Measurements from ENCODE around the gene HS6ST2. TPM values are rescaled to one million over a fixed set of nuclear protein-coding genes. Genes with fewer than 3 reads are reported as not detected.

The HS6ST2 gene
- total RNA-seq, 4 donors from 2014 or later: 0.14 to 1.1 TPM; not detected in 2

DNA sequence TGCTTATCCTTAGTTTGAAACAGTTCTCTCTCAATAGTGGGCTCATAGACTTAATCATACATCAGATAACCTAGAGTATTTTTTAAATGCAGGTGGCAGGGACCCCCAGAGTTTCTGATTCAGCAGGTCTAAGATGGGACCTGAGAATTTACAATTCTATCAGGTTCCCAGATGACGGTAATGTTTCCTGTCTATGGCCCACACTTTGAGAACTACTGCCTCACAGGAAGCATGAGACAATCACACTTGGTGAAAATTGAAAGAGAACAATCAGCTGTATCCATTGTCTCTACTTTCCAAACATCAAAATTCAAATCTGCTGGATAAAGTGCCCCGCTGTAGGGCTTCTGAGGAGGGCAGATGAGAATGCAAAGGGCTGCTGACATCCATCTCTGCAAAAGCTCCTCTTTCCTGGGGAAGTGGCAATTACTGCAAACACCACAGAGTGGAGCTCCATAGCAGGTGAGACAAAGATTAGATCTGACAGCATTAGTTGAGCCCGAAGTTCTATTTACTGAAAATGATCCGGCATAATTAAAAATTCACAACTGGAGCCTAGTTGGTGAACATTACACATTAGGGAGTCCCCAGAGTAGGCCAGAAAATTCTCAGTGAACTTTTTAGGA, 281.8 kb downstream of the HS6ST2 start:
- 68% methylated on average over 4 of the region's 4 CpGs; no CpG with 5 or more reads in 1 of the 2 donors for WGBS, 2 donors (ENCODE audit: low coverage in 1 of 2)
- Histone ChIP-seq H3K36me3 (no peaks in the 10 kb centered on the region), H3K4me3 (no peak overlapping the region), H3K27me3 (no peaks in the 10 kb centered on the region), H3K9me3 (no peaks in the 10 kb centered on the region), H3K27ac (no peak overlapping the region), H3K4me1 (no peaks in the 10 kb centered on the region)
- in situ Hi-C loops (cut with MboI; ENCODE audit: low pct_ligation_motif_present in 1 of 4, low pct_unique_long_range_greater_than_20kb in 1 of 4, low sequenced_read_pairs in 3 of 4) (no loop called here), intact Hi-C loops (cut with DNase I; ENCODE audit: low total_unique reads) (no loop called here)
- no peak for TF ChIP-seq POLR2AphosphoS5 (IDR thresholded peaks at IDR 0.05)
- TF ChIP-seq, protein P1, sequence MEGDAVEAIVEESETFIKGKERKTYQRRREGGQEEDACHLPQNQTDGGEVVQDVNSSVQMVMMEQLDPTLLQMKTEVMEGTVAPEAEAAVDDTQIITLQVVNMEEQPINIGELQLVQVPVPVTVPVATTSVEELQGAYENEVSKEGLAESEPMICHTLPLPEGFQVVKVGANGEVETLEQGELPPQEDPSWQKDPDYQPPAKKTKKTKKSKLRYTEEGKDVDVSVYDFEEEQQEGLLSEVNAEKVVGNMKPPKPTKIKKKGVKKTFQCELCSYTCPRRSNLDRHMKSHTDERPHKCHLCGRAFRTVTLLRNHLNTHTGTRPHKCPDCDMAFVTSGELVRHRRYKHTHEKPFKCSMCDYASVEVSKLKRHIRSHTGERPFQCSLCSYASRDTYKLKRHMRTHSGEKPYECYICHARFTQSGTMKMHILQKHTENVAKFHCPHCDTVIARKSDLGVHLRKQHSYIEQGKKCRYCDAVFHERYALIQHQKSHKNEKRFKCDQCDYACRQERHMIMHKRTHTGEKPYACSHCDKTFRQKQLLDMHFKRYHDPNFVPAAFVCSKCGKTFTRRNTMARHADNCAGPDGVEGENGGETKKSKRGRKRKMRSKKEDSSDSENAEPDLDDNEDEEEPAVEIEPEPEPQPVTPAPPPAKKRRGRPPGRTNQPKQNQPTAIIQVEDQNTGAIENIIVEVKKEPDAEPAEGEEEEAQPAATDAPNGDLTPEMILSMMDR (IDR thresholded peaks at IDR 0.05): no peak
- no peak for DNase-seq

DNA sequence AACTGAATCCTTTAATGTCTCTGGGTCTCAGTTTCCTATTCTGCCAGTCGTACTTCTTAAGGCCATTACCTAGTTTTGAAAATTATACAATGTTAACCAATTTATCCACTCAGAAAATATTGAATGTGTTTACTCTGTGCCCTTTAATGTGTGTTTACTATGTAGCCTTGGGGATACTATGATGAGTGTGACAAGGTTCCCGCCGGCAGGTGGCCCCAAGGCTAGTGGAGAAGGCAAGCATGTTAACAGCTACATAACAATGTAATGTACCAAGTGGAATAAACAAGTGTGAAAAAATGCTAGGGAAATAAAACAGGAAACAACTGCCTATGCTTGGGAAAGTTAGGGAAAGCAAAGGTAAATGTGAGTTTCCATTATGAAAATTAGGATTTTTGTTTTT, 282.3 kb downstream of the HS6ST2 start:
- no peak for TF ChIP-seq POLR2A (IDR thresholded peaks at IDR 0.05)
- TF ChIP-seq POLR2AphosphoS5 (IDR thresholded peaks at IDR 0.05): no peak
- TF ChIP-seq, protein P1 (IDR thresholded peaks at IDR 0.05): no peak
- no peak for TF ChIP-seq EP300 (IDR thresholded peaks at IDR 0.05; ENCODE audit: low read depth)
- Histone ChIP-seq H3K4me1 (no peaks in the 10 kb centered on the region), H3K9me3 (no peaks in the 10 kb centered on the region), H3K36me3 (no peaks in the 10 kb centered on the region), H3K27ac (no peak overlapping the region), H3K4me3 (no peak overlapping the region), H3K27me3 (no peaks in the 10 kb centered on the region)
- WGBS, 2 donors (ENCODE audit: low coverage in 1 of 2): 64 to 72% methylated on average over 2 to 3 of the region's 3 CpGs
- DNase-seq: no peak
- intact Hi-C loops (cut with DNase I; ENCODE audit: low total_unique reads) (no loop called here), in situ Hi-C loops (cut with MboI; ENCODE audit: low pct_ligation_motif_present in 1 of 4, low pct_unique_long_range_greater_than_20kb in 1 of 4, low sequenced_read_pairs in 3 of 4) (no loop called here)

DNA sequence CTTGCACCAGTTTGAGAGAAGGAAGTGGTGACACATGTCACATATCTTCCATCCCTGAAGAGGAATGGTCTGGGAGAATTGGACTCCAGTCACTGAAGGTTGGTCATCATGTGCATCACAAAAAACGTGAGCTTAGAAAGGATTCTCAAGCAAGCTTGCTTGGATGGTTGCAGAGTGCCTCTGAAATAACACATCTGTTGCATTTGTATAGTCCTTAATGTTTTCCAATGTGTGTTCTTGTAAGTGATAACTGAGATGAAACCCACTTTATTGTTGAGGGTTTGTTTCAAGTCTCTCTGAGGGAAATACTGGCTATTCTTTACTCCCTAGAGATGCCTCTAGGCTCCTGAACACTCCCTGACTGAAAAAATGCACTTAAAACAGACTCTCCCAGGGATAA, 285.1 kb downstream of the HS6ST2 start:
- DNase-seq: no peak

DNA sequence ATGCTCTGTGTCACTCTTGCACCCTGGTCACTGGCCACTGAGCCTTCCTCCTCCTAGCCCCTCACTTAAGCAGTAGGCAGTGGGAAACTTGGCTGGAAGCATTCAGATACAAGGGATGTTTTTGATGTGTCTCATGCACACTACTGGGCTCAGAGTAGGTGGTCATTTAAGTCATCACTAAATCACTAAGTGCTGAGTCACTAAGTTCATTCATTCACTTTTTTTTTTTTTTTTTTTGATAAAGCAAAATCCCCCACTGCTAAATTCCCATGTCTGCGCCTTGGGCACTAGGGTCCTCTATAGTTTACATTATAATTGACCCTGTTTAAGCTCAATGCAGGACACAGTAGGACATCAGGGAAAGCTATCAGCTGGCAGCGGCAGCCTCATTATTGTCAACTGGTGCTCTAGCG, 287.2 kb downstream of the HS6ST2 start:
- H3K27ac ChIP-seq: no peak overlapping the region
- in situ Hi-C loops (cut with MboI; ENCODE audit: low pct_ligation_motif_present in 1 of 4, low pct_unique_long_range_greater_than_20kb in 1 of 4, low sequenced_read_pairs in 3 of 4): no loop called here
- H3K27me3 ChIP-seq: no peaks in the 10 kb centered on the region
- intact Hi-C loops (cut with DNase I; ENCODE audit: low total_unique reads): no loop called here
- TF ChIP-seq, protein P1 (IDR thresholded peaks at IDR 0.05): no peak
- no peak for TF ChIP-seq POLR2AphosphoS5 (IDR thresholded peaks at IDR 0.05)
- no peak for TF ChIP-seq POLR2A (IDR thresholded peaks at IDR 0.05)
- TF ChIP-seq EP300 (IDR thresholded peaks at IDR 0.05; ENCODE audit: low read depth): no peak
- H3K36me3 ChIP-seq: no peaks in the 10 kb centered on the region
- H3K4me1 ChIP-seq: no peaks in the 10 kb centered on the region
- H3K4me3 ChIP-seq: no peak overlapping the region
- no peaks in the 10 kb centered on the region for H3K9me3 ChIP-seq
- 66% methylated on average over 3 of the region's 3 CpGs; no CpG with 5 or more reads in 1 of the 2 donors for WGBS, 2 donors (ENCODE audit: low coverage in 1 of 2)
- DNase-seq: no peak

More for the DNA sequence above, 285.1 kb downstream of the HS6ST2 start:
- no peaks in the 10 kb centered on the region for H3K4me1 ChIP-seq
- H3K27ac ChIP-seq: no peak overlapping the region
- in situ Hi-C loops (cut with MboI; ENCODE audit: low pct_ligation_motif_present in 1 of 4, low pct_unique_long_range_greater_than_20kb in 1 of 4, low sequenced_read_pairs in 3 of 4): no loop called here
- H3K9me3 ChIP-seq: no peaks in the 10 kb centered on the region
- WGBS, 2 donors (ENCODE audit: low coverage in 1 of 2): 27% methylated on average over 1 of the region's 1 CpG; no CpG with 5 or more reads in 1 of the 2 donors
- H3K27me3 ChIP-seq: no peaks in the 10 kb centered on the region
- H3K4me3 ChIP-seq: no peak overlapping the region
- TF ChIP-seq POLR2A (IDR thresholded peaks at IDR 0.05) (no peak), POLR2AphosphoS5 (IDR thresholded peaks at IDR 0.05) (no peak), EP300 (IDR thresholded peaks at IDR 0.05; ENCODE audit: low read depth) (no peak)
- TF ChIP-seq, protein P1 (IDR thresholded peaks at IDR 0.05): no peak
- H3K36me3 ChIP-seq: no peaks in the 10 kb centered on the region
- intact Hi-C loops (cut with DNase I; ENCODE audit: low total_unique reads): no loop called here
